H9 (cell line): ENCODE results near the gene ZNF512B. TPM values are rescaled to one million over a fixed set of nuclear protein-coding genes. Genes with fewer than 3 reads are reported as not detected.

Experiments
- DNase-seq: peaks from one replicate; pipeline ENCODE4 v3.0.0-alpha.2; 2017
- H2AFZ ChIP-seq: one replicate; pipeline ENCODE4 v1.6.1; 2013; ENCODE audit warnings: mild to moderate bottlenecking, low read length, control low read depth, moderate library complexity
- H2AK5ac ChIP-seq: 2 replicates; pipeline ENCODE4 v1.6.1; 2013; ENCODE audit warnings: low read length, control low read depth, mixed read lengths; ENCODE audit not compliant: insufficient read length
- H2BK120ac ChIP-seq: one replicate; pipeline ENCODE4 v1.6.1; 2013; ENCODE audit warnings: low read depth, mild to moderate bottlenecking, low read length, control low read depth, inconsistent platforms; ENCODE audit not compliant: poor library complexity, severe bottlenecking
- H2BK12ac ChIP-seq: 2 replicates; pipeline ENCODE4 v1.6.1; 2013; ENCODE audit warnings: low read length, control low read depth, mixed read lengths, low read depth; ENCODE audit not compliant: insufficient read length
- H2BK15ac ChIP-seq: 2 replicates; pipeline ENCODE4 v1.6.1; 2013; ENCODE audit warnings: low read depth, low read length, control low read depth
- H2BK20ac ChIP-seq: one replicate; pipeline ENCODE4 v1.6.1; 2013; ENCODE audit warnings: low read depth, mild to moderate bottlenecking, low read length, control low read depth, inconsistent platforms; ENCODE audit not compliant: poor library complexity, severe bottlenecking
- H2BK5ac ChIP-seq: 2 replicates; pipeline ENCODE4 v1.6.1; 2013; ENCODE audit warnings: low read length, control low read depth, mixed read lengths; ENCODE audit not compliant: insufficient read length
- H3K14ac ChIP-seq: 2 replicates; pipeline ENCODE4 v1.6.1; 2013; ENCODE audit warnings: low read length, control low read depth; ENCODE audit not compliant: insufficient read depth
- H3K18ac ChIP-seq: 2 replicates; pipeline ENCODE4 v1.6.1; 2013; ENCODE audit warnings: low read depth, mild to moderate bottlenecking, mixed read lengths, low read length, control low read depth; ENCODE audit not compliant: insufficient read length
- H3K23ac ChIP-seq: 2 replicates; pipeline ENCODE4 v1.6.1; 2013; ENCODE audit warnings: low read length, control low read depth, mixed read lengths, low read depth; ENCODE audit not compliant: insufficient read length
- H3K23me2 ChIP-seq: 2 replicates; pipeline ENCODE4 v1.6.1; 2013; ENCODE audit warnings: low read depth, mild to moderate bottlenecking, mixed read lengths, low read length, control low read depth; ENCODE audit not compliant: insufficient read length, poor library complexity, severe bottlenecking
- H3K27ac ChIP-seq: 2 replicates; pipeline ENCODE4 v1.5.1; 2013; ENCODE audit warnings: low read length, control low read depth, mixed read lengths, low read depth; ENCODE audit not compliant: insufficient read length
- H3K27me3 ChIP-seq: 2 replicates; pipeline ENCODE4 v1.6.1; 2013; ENCODE audit warnings: low read length, control low read depth, inconsistent platforms; ENCODE audit not compliant: insufficient read depth
- H3K4ac ChIP-seq: 2 replicates; pipeline ENCODE4 v1.6.1; 2013; ENCODE audit warnings: low read depth, mild to moderate bottlenecking, control low read depth, inconsistent platforms, low read length, moderate library complexity
- H3K4me1 ChIP-seq: 2 replicates; pipeline ENCODE4 v1.6.1; 2013; ENCODE audit warnings: low read length, control low read depth, inconsistent platforms; ENCODE audit not compliant: insufficient read depth
- H3K4me2 ChIP-seq: 2 replicates; pipeline ENCODE4 v1.6.1; 2013; ENCODE audit warnings: low read length, control low read depth, mixed read lengths; ENCODE audit not compliant: insufficient read length, insufficient read depth
- H3K56ac ChIP-seq: 2 replicates; pipeline ENCODE4 v1.6.1; 2013; ENCODE audit warnings: low read depth, mild to moderate bottlenecking, mixed read lengths, low read length, control low read depth; ENCODE audit not compliant: insufficient read length
- H3K79me1 ChIP-seq: 2 replicates; pipeline ENCODE4 v1.6.1; 2013; ENCODE audit warnings: low read depth, mild to moderate bottlenecking, moderate library complexity, low read length, control low read depth, inconsistent platforms; ENCODE audit not compliant: insufficient read depth, poor library complexity, severe bottlenecking
- H3K79me2 ChIP-seq: 2 replicates; pipeline ENCODE4 v1.6.1; 2013; ENCODE audit warnings: low read length, control low read depth, inconsistent platforms; ENCODE audit not compliant: insufficient read depth
- H3K9ac ChIP-seq: 2 replicates; pipeline ENCODE4 v1.6.1; 2013; ENCODE audit warnings: low read length, control low read depth, mixed read lengths; ENCODE audit not compliant: insufficient read length; ENCODE audit errors: extremely low read depth
- H3K9me3 ChIP-seq: one replicate; pipeline ENCODE4 v1.6.1; 2013; ENCODE audit warnings: low read depth, low read length, inconsistent platforms; ENCODE audit not compliant: control insufficient read depth
- H3T11ph ChIP-seq: one replicate; pipeline ENCODE4 v1.6.1; 2013; ENCODE audit warnings: mild to moderate bottlenecking, low read length, control low read depth, inconsistent platforms
- H4K20me1 ChIP-seq: one replicate; pipeline ENCODE4 v1.6.1; 2013; ENCODE audit not compliant: control insufficient read depth, insufficient read length, insufficient read depth
- H4K5ac ChIP-seq: 2 replicates; pipeline ENCODE4 v1.6.1; 2013; ENCODE audit warnings: low read depth, mild to moderate bottlenecking, mixed read lengths, low read length, control low read depth; ENCODE audit not compliant: insufficient read length
- H4K8ac ChIP-seq: replicated peaks from 2 replicates; pipeline ENCODE4 v1.6.1; 2013; ENCODE audit warnings: low read length, control low read depth, mixed read lengths, low read depth; ENCODE audit not compliant: insufficient read length
- H4K91ac ChIP-seq: 2 replicates; pipeline ENCODE4 v1.6.1; 2013; ENCODE audit warnings: low read depth, mild to moderate bottlenecking, moderate library complexity, mixed read lengths, low read length, control low read depth; ENCODE audit not compliant: insufficient read length
- H3K27ac Mint-ChIP-seq, 3 experiments: 2 replicates in 2 of 3; 3 replicates in 1 of 3; pipeline ENCODE4 v1.8.0; 2020 to 2021; ENCODE audit warnings: mixed read lengths in 3 of 3, mild to moderate bottlenecking in 1 of 3, moderate library complexity in 1 of 3
- H3K27me3 Mint-ChIP-seq: 2 replicates; pipeline ENCODE4 v1.8.0; 2021; ENCODE audit warnings: low read depth, mild to moderate bottlenecking, moderate library complexity, mixed read lengths
- H3K36me3 Mint-ChIP-seq, 3 experiments: 2 replicates in 2 of 3; 3 replicates in 1 of 3; pipeline ENCODE4 v1.8.0; 2020 to 2021; ENCODE audit warnings: low read depth in 3 of 3, mixed read lengths in 3 of 3; ENCODE audit not compliant: insufficient read depth in 1 of 3
- H3K4me1 Mint-ChIP-seq, 2 experiments: 2 replicates each; pipeline ENCODE4 v1.8.0; 2020; ENCODE audit warnings: mixed read lengths in 2 of 2
- H3K4me3 Mint-ChIP-seq, 2 experiments: 2 replicates in 1 of 2; 3 replicates in 1 of 2; pipeline ENCODE4 v1.8.0; 2020 to 2021; ENCODE audit warnings: mild to moderate bottlenecking in 2 of 2, mixed read lengths in 2 of 2, moderate library complexity in 1 of 2
- H3K9me3 Mint-ChIP-seq, 2 experiments: 2 replicates in 1 of 2; 3 replicates in 1 of 2; pipeline ENCODE4 v1.8.0; 2020; ENCODE audit warnings: mild to moderate bottlenecking in 2 of 2, mixed read lengths in 2 of 2, moderate library complexity in 1 of 2
- CTCF ChIP-seq: fragments of 200-600 bp; sonication (generic); conservative IDR thresholded peaks from 3 replicates; pipeline ENCODE4 v1.8.0; 2021; ENCODE audit warnings: antibody characterized with exemption, mild to moderate bottlenecking
- WGBS: extraction: QIAGEN DNeasy Blood & Tissue Kit; methylation state at CpG from one replicate; pipeline ENCODE4 v1.1.7; 2013; ENCODE audit warnings: missing lambda C conversion rate, low lambda C conversion rate, mixed read lengths; ENCODE audit not compliant: insufficient read length; ENCODE audit errors: extremely low coverage; 5-methylcytosine and 5-hydroxymethylcytosine counted together
- total RNA-seq: library from RNA; stranded (reverse); gene quantifications from 2 replicates; pipeline ENCODE4 v1.2.1, GENCODE V29; 2021

ZNF512B gene
- total RNA-seq, 1 experiment from 2014 or later: 46.0 TPM

- Histone ChIP-seq H3K14ac (peak overlapping the region; percentile 6; the same call in 1 of the 2 replicates), H4K8ac (no peak overlapping the region), H3K18ac (no peak overlapping the region), H2BK5ac (no peak overlapping the region), H3K9me3 (no peaks in the 10 kb centered on the region), H2BK120ac (no peak overlapping the region), H3K23ac (no peak overlapping the region), H3K27me3 (no peaks in the 10 kb centered on the region), H3K4me1 (peaks cover 3% of the 10 kb centered on the region; the same call in 1 of the 2 replicates), H4K20me1 (no peaks in the 10 kb centered on the region), H3K4me2 (peak overlapping the region; percentile 67), H2BK15ac (no peak overlapping the region), H2BK12ac (no peak overlapping the region), H3K4ac (no peak overlapping the region), H3K9ac (peak overlapping the region; percentile 41), H4K91ac (no peak overlapping the region), H3K56ac (no peak overlapping the region), H3T11ph (no peak overlapping the region), H3K79me2 (peaks cover 4% of the 10 kb centered on the region; the same call in 1 of the 2 replicates), H3K27ac (no peak overlapping the region), H4K5ac (no peak overlapping the region), H3K23me2 (peaks cover 13% of the 10 kb centered on the region), H2AK5ac (no peak overlapping the region), H2AFZ (no peak overlapping the region), H2BK20ac (no peak overlapping the region), H3K79me1 (peaks cover 6% of the 10 kb centered on the region)
- Mint-ChIP-seq H3K27me3 (peaks cover 1% of the 10 kb centered on the region; the same call in 1 of the 2 replicates), H3K4me1 (peaks cover 29 to 30% of the 10 kb centered on the region in 2 experiments), H3K9me3 (no peaks in the 10 kb centered on the region), H3K4me3 (peak overlapping the region; percentile 72 to 86), H3K27ac (peak overlapping the region in 1 of 3 experiments; percentile 80; a peak in 1 of 7 replicates), H3K36me3 (peaks cover 10 to 20% (median 14%) of the 10 kb centered on the region in 3 experiments)
- TF ChIP-seq CTCF: no peak
- DNase-seq: peak; percentile 85
- no CpG with 5 or more reads among the region's 52 CpGs for WGBS
These were observed 8.8 kb upstream of the ZNF512B start for GRCh38 chr20:63978319-63979228.
